ENCODE measurements around the gene SETD7. TPM values are rescaled to one million over a fixed set of nuclear protein-coding genes. Genes with fewer than 3 reads are reported as not detected.

The SETD7 gene
- total and polyA plus RNA-seq, 2 of the 4 experiments (the other 2 are of a cell fraction) = 17.0 to 46.6 TPM

- TF ChIP-seq MAZ (IDR thresholded peaks at IDR 0.05; ENCODE audit: borderline replicate concordance, low read depth, low read length) = no peak
- TF ChIP-seq FOS (IDR thresholded peaks at IDR 0.05; ENCODE audit: low read depth, low read length) = no peak
- no peak for TF ChIP-seq RAD21 (IDR thresholded peaks at IDR 0.05; ENCODE audit: low read length)
- TF ChIP-seq BHLHE40 (IDR thresholded peaks at IDR 0.05; ENCODE audit: low read depth, low read length) = no peak
Observed at GRCh38 chr4:139554642-139554892, 1.5 kb downstream of the SETD7 start (continued).

GRCh38 chr4:139553751-139554641, 2.0 kb downstream of the SETD7 start:
- ChIA-PET POLR2A (ENCODE audit: unreplicated experiment) (interaction anchor here (1.1 kb wide), 1 partner anchor 25 kb away, joined by 3 read pairs; no protein-coding TSS in a partner anchor), CTCF (interaction anchor here (2.4 kb wide), 1 partner anchor 23 kb away, joined by 6 read pairs; no protein-coding TSS in a partner anchor)
- Histone ChIP-seq H2AK5ac (ENCODE audit: low read depth, low read length) (no peak overlapping the region), H2AFZ (replicated peaks; ENCODE audit: low read length, poor library complexity) (no peak overlapping the region), H4K5ac (ENCODE audit: low read depth, low read length) (peak overlapping the region; percentile 27; the same call in 1 of the 2 replicates), H2BK20ac (ENCODE audit: low read depth, low read length) (no peak overlapping the region), H3K4me1 (ENCODE audit: control insufficient read depth, insufficient read depth, low read length) (peaks cover 9% of the 10 kb centered on the region), H4K91ac (ENCODE audit: insufficient read depth, low read depth, low read length) (no peak overlapping the region), H3K4me3 (ENCODE audit: insufficient read depth, low read depth, low read length) (peak overlapping the region; percentile 64), H3K27ac (ENCODE audit: insufficient read depth, low read length) (no peak overlapping the region; the same call in 1 of the 2 replicates), H3K79me1 (ENCODE audit: low read depth in 1 of 2, low read length in 2 of 2) (peaks cover 21 to 47% of the 10 kb centered on the region in 2 experiments), H4K8ac (ENCODE audit: low read depth in 2 of 2, low read length in 2 of 2) (no peak overlapping the region; a peak in 1 of 4 replicates), H3K9me3 (ENCODE audit: control insufficient read depth, insufficient read depth, low read length) (no peaks in the 10 kb centered on the region), H3K56ac (ENCODE audit: extremely low read depth, insufficient read depth, low read length) (no peak overlapping the region), H2BK5ac (ENCODE audit: low read depth, low read length, poor library complexity, severe bottlenecking) (peak overlapping the region; percentile 78), H4K20me1 (ENCODE audit: insufficient read depth, low read length) (peaks cover 48% of the 10 kb centered on the region), H3K4me2 (ENCODE audit: low read depth, low read length) (peak overlapping the region; percentile 92), H3K9me1 (ENCODE audit: insufficient read depth, low read length) (peaks cover 13% of the 10 kb centered on the region), H3K14ac (replicated peaks; ENCODE audit: low read depth, low read length) (no peak overlapping the region), H3K23ac (ENCODE audit: low read depth, low read length) (no peak overlapping the region), H3K4ac (ENCODE audit: low read depth, low read length) (no peak overlapping the region), H3K27me3 (ENCODE audit: control insufficient read depth, insufficient read depth, low read length) (peaks cover 12% of the 10 kb centered on the region), H3K18ac (ENCODE audit: low read depth, low read length) (0 out of 2 replicates have a peak overlapping the region, but pooled peaks have one; percentile 17), H2BK15ac (ENCODE audit: low read depth, low read length) (no peak overlapping the region), H3K9ac (ENCODE audit: low read depth, low read length) (peak overlapping the region; percentile 31; the same call in 1 of the 2 replicates), H2AK9ac (replicated peaks; ENCODE audit: low read depth, low read length, poor library complexity) (no peak overlapping the region), H3K36me3 (ENCODE audit: control insufficient read depth, insufficient read depth, low read length) (no peaks in the 10 kb centered on the region), H2BK120ac (ENCODE audit: low read depth, low read length) (no peak overlapping the region)
- TSS peak; percentile 56 for BruUV-seq (replicated peaks)
- dilution Hi-C loops (cut with HindIII; ENCODE audit: low sequenced_read_pairs, unreplicated experiment) (no loop called here), intact Hi-C loops (cut with micrococcal nuclease) (loop anchor here (2.0 kb wide), 1 partner anchor 25 kb away; no protein-coding TSS in a partner anchor), in situ Hi-C loops (cut with MboI; ENCODE audit: low sequenced_read_pairs) (no loop called here)
- WGBS, 2 experiments (ENCODE audit: extremely low coverage in 2 of 2, insufficient read length in 1 of 2) = no CpG with 5 or more reads among the region's 4 CpGs
- no peak for ATAC-seq (ENCODE audit: low read depth)
- DNase-seq = no peak
- TF ChIP-seq CEBPB (IDR thresholded peaks at IDR 0.05; ENCODE audit: low read depth, low read length) (no peak), FOS (IDR thresholded peaks at IDR 0.05; ENCODE audit: low read depth, low read length) (no peak), RFX5 (IDR thresholded peaks at IDR 0.05; ENCODE audit: low read depth, low read length) (no peak), USF2 (IDR thresholded peaks at IDR 0.05; ENCODE audit: low read depth, low read length) (no peak), SMC3 (IDR thresholded peaks at IDR 0.05; ENCODE audit: low read depth, low read length) (no peak), CHD1 (IDR thresholded peaks at IDR 0.05; ENCODE audit: low read depth, low read length) (no peak), MAZ (IDR thresholded peaks at IDR 0.05; ENCODE audit: borderline replicate concordance, low read depth, low read length) (no peak), CTCF (conservative IDR thresholded peaks at IDR 0.05; ENCODE audit: low read depth, low read length) (no peak), NFE2L2 (IDR thresholded peaks at IDR 0.05; ENCODE audit: low read depth, low read length) (no peak), RCOR1 (IDR thresholded peaks at IDR 0.05; ENCODE audit: insufficient replicate concordance, low read length) (no peak), POLR2A (IDR thresholded peaks at IDR 0.05; ENCODE audit: low read depth, low read length) (no peak), MXI1 (IDR thresholded peaks at IDR 0.05; ENCODE audit: borderline replicate concordance, low read depth, low read length) (no peak)
